Stomach (tissue), 9 donors: ENCODE results near the gene COL23A1. TPM values are rescaled to one million over a fixed set of nuclear protein-coding genes. Genes with fewer than 3 reads are reported as not detected.

Experiments used
- DNase-seq, 2 donors: peaks; one replicate each; pipeline versions ENCODE4 v3.0.0 to v3.0.0-alpha.2; 2013 to 2019
- H3K27ac ChIP-seq, 5 donors: fragments of 200-600 bp in 4 of 5; sonication (generic) in 4 of 5; one replicate each; pipeline ENCODE4 v1.5.1; 2013 to 2019; ENCODE audit warnings: mild to moderate bottlenecking in 1 of 5, moderate library complexity in 1 of 5
- H3K27me3 ChIP-seq, 3 donors: fragments of 200-600 bp; sonication (generic); one replicate each; pipeline ENCODE4 v1.5.1; 2017 to 2019; ENCODE audit warnings: mixed run types in 1 of 3
- H3K36me3 ChIP-seq, 4 donors: fragments of 200-600 bp; sonication (generic); 1 replicate in 3 of 4; 2 replicates in 1 of 4; pipeline ENCODE4 v1.5.1; 2016 to 2019
- H3K4me1 ChIP-seq, 4 donors: fragments of 200-600 bp; sonication (generic); one replicate each; pipeline ENCODE4 v1.5.1; 2016 to 2019
- H3K4me3 ChIP-seq, 4 donors: fragments of 200-600 bp; sonication (generic) in 3 of 4; one replicate each; pipeline ENCODE4 v1.5.1; 2016 to 2019; ENCODE audit warnings: mild to moderate bottlenecking in 1 of 4
- H3K9me3 ChIP-seq, 4 donors: fragments of 200-600 bp; sonication (generic); one replicate each; pipeline ENCODE4 v1.5.1; 2016 to 2019
- CTCF ChIP-seq, 7 experiments: fragments of 450-650 bp in 4 of 7; fragments of 200-600 bp in 3 of 7; sonication (generic) in 3 of 7; IDR thresholded peaks; one replicate each; pipeline ENCODE4 v1.5.1; 2016 to 2019; ENCODE audit warnings: antibody characterized with exemption in 7 of 7, control low read depth in 2 of 7, mild to moderate bottlenecking in 1 of 7
- EP300 ChIP-seq: sonication (generic); formaldehyde crosslinking; IDR thresholded peaks from one replicate; pipeline ENCODE4 v1.6.1; 2017; ENCODE audit warnings: antibody characterized with exemption
- POLR2A ChIP-seq, 4 donors: fragments of 450-650 bp; IDR thresholded peaks; one replicate each; pipeline ENCODE4 v1.6.1; 2016; ENCODE audit warnings: antibody characterized with exemption in 4 of 4, control low read depth in 2 of 4, mild to moderate bottlenecking in 1 of 4, moderate library complexity in 1 of 4
- POLR2AphosphoS5 ChIP-seq, 3 donors: sonication (generic); formaldehyde crosslinking; IDR thresholded peaks; one replicate each; pipeline ENCODE4 v1.6.1; 2016; ENCODE audit warnings: antibody characterized with exemption in 3 of 3
- WGBS, 5 donors: extraction: QIAGEN DNeasy Blood & Tissue Kit in 3 of 5; methylation state at CpG; one replicate each; pipeline versions ENCODE4 v1.1.5 to v1.1.7; 2013 to 2018; 5-methylcytosine and 5-hydroxymethylcytosine counted together
- intact Hi-C: fragments of 100-400 bp; cut with DNase I; formaldehyde crosslinking; loops from one replicate; pipeline ENCODE4 v1.15.1; 2023; ENCODE audit warnings: low total_unique reads
- polyA plus RNA-seq, 3 donors: library from polyadenylated mRNA; stranded (reverse); fragments of 200-250 nt; gene quantifications; one replicate each; pipeline ENCODE4 v1.2.3, GENCODE V29; 2013
- total RNA-seq, 5 donors: library from RNA; depleted of rRNA; stranded (reverse); fragments of >200 nt; gene quantifications; one replicate each; pipeline versions ENCODE4 v1.1.0 to v1.2.3, GENCODE V29; 2014 to 2016
- donor health status: healthy with polysubstance abuse.
- donor health status: Bipolar disorder and iron deficiency.
- donor health status: healthy.

Gene COL23A1
- total and polyA plus RNA-seq, 8 donors: under 0.01 to 7.0 (median 1.4) TPM

- H3K36me3 ChIP-seq: no peaks in the 10 kb centered on the region
- H3K4me1 ChIP-seq: peaks cover 0 to under 1% (median under 1%) of the 10 kb centered on the region in 4 donors
- intact Hi-C loops: loop anchor here (10.0 kb wide), 1 partner anchor 307 kb away; no protein-coding TSS in a partner anchor
- no peaks in the 10 kb centered on the region for H3K9me3 ChIP-seq
- H3K27me3 ChIP-seq: peaks cover 0 to 43% (median 6%) of the 10 kb centered on the region in 3 donors
- no peak overlapping the region for H3K4me3 ChIP-seq
- no peak overlapping the region for H3K27ac ChIP-seq
- WGBS, 5 donors: 83 to 95% (median 90%) methylated on average over 13 of the region's 13 CpGs
- DNase-seq: no peak
- TF ChIP-seq POLR2AphosphoS5 (IDR thresholded peaks at IDR 0.05) (no peak), CTCF (IDR thresholded peaks at IDR 0.05) (no peak), EP300 (no peak), POLR2A (IDR thresholded peaks at IDR 0.05) (no peak)
Measured at GRCh38 chr5:178582291-178582690, 7.9 kb downstream of the COL23A1 start.

GRCh38 chr5:178581621-178582020 lies 8.6 kb downstream of the COL23A1 start:
- no peak overlapping the region for H3K27ac ChIP-seq
- 52 to 73% (median 62%) methylated on average over 3 of the region's 3 CpGs for WGBS, 5 donors
- H3K36me3 ChIP-seq: no peaks in the 10 kb centered on the region
- intact Hi-C loops: loop anchor here (10.0 kb wide), 1 partner anchor 307 kb away; no protein-coding TSS in a partner anchor
- peaks cover 4 to 7% (median 4%) of the 10 kb centered on the region in 4 donors for H3K4me1 ChIP-seq
- H3K9me3 ChIP-seq: no peaks in the 10 kb centered on the region
- TF ChIP-seq POLR2A (IDR thresholded peaks at IDR 0.05): no peak
- TF ChIP-seq CTCF (IDR thresholded peaks at IDR 0.05): no peak
- no peak for TF ChIP-seq POLR2AphosphoS5 (IDR thresholded peaks at IDR 0.05)
- no peak for TF ChIP-seq EP300
- peaks cover 0 to 43% (median 13%) of the 10 kb centered on the region in 3 donors for H3K27me3 ChIP-seq
- H3K4me3 ChIP-seq: no peak overlapping the region
- no peak for DNase-seq

- no peak for TF ChIP-seq POLR2A (IDR thresholded peaks at IDR 0.05)
- TF ChIP-seq POLR2AphosphoS5 (IDR thresholded peaks at IDR 0.05): no peak
- no peak for TF ChIP-seq EP300
- TF ChIP-seq CTCF (IDR thresholded peaks at IDR 0.05): no peak
- intact Hi-C loops: loop anchor here (10.0 kb wide), 1 partner anchor 306 kb away; no protein-coding TSS in a partner anchor
- Histone ChIP-seq H3K36me3 (no peaks in the 10 kb centered on the region), H3K4me1 (peaks cover 5 to 10% (median 6%) of the 10 kb centered on the region in 4 donors), H3K27me3 (peaks cover 0 to 44% (median 22%) of the 10 kb centered on the region in 3 donors), H3K4me3 (no peak overlapping the region), H3K9me3 (no peaks in the 10 kb centered on the region), H3K27ac (no peak overlapping the region)
- WGBS, 5 donors: 80 to 85% (median 84%) methylated on average over 15 of the region's 15 CpGs
- DNase-seq: no peak
Measured at GRCh38 chr5:178580271-178580955, 9.8 kb downstream of the COL23A1 start.

GRCh38 chr5:178577944-178578343 lies 12.2 kb downstream of the COL23A1 start:
- 80 to 91% (median 88%) methylated on average over 7 of the region's 7 CpGs for WGBS, 5 donors
- intact Hi-C loops: no loop called here
- Histone ChIP-seq H3K9me3 (peaks cover 0 to 3% (median under 1%) of the 10 kb centered on the region in 4 donors), H3K4me1 (peaks cover 5 to 10% (median 6%) of the 10 kb centered on the region in 4 donors), H3K4me3 (no peak overlapping the region), H3K36me3 (no peaks in the 10 kb centered on the region), H3K27me3 (peaks cover 0 to 50% (median 22%) of the 10 kb centered on the region in 3 donors), H3K27ac (no peak overlapping the region)
- no peak for DNase-seq
- no peak for TF ChIP-seq EP300
- TF ChIP-seq POLR2A (IDR thresholded peaks at IDR 0.05): no peak
- no peak for TF ChIP-seq CTCF (IDR thresholded peaks at IDR 0.05)
- no peak for TF ChIP-seq POLR2AphosphoS5 (IDR thresholded peaks at IDR 0.05)
